OCI-LY7 (cell line): Measurements from ENCODE around the gene KRTAP4-12. TPM values are rescaled to one million over a fixed set of nuclear protein-coding genes. Genes with fewer than 3 reads are reported as not detected.
"Not testable (repeated sequence)": the region's sequence is repeated elsewhere in the genome, so short reads cannot be mapped to it uniquely, and the experiment has no call there.

Experiments used
- BruUV-seq: library from RNA; stranded (reverse); fragments of 400-500 nt; replicated peaks from 2 replicates; lab custom pipeline; 2021; lab: Mats Ljungman, UMichigan
- CTCF ChIA-PET: fragments of 300-600 bp; sonication (Branson Sonifier 250); formaldehyde crosslinking; loops from one replicate; lab custom pipeline; 2022; ENCODE audit warnings: antibody characterized with exemption; ENCODE audit not compliant: unreplicated experiment; lab: Charles Lee
- POLR2A ChIA-PET: fragments of 300-600 bp; sonication (Branson Sonifier 250); formaldehyde crosslinking; loops from one replicate; lab custom pipeline; 2022; ENCODE audit warnings: antibody characterized with exemption; lab: Charles Lee
- DNase-seq: peaks from one replicate; pipeline ENCODE4 v3.0.0-alpha.2; 2015; ENCODE audit warnings: low spot score
- H2AFZ ChIP-seq: fragments of 200-600 bp; sonication (generic), shearing (Covaris generic); 2 replicates; pipeline ENCODE4 v1.6.1; 2014; ENCODE audit warnings: mild to moderate bottlenecking, antibody characterized with exemption, low read length, moderate library complexity
- H3K27ac ChIP-seq: fragments of 200-600 bp; sonication (generic); 2 replicates; pipeline ENCODE4 v1.5.1; 2014; ENCODE audit warnings: mixed run types, low read depth, mild to moderate bottlenecking, moderate library complexity, low read length, inconsistent platforms; ENCODE audit not compliant: poor library complexity, severe bottlenecking
- H3K36me3 ChIP-seq: fragments of 200-600 bp; sonication (generic); 2 replicates; pipeline ENCODE4 v1.6.1; 2014; ENCODE audit warnings: mild to moderate bottlenecking, antibody characterized with exemption, low read length, moderate library complexity, mixed read lengths; ENCODE audit not compliant: insufficient read depth
- H3K4me1 ChIP-seq: fragments of 200-600 bp; sonication (generic); 2 replicates; pipeline ENCODE4 v1.5.1; 2014; ENCODE audit warnings: mild to moderate bottlenecking, low read length; ENCODE audit not compliant: insufficient read depth, poor library complexity, severe bottlenecking
- H3K4me2 ChIP-seq: fragments of 200-600 bp; sonication (generic); 2 replicates; pipeline ENCODE4 v1.6.1; 2014; ENCODE audit warnings: mild to moderate bottlenecking, low read length
- H3K4me3 ChIP-seq: fragments of 200-600 bp; sonication (generic); 2 replicates; pipeline ENCODE4 v1.5.1; 2014; ENCODE audit warnings: mild to moderate bottlenecking, low read depth, low read length; ENCODE audit not compliant: poor library complexity, severe bottlenecking
- H3K79me2 ChIP-seq: fragments of 200-600 bp; sonication (generic); 2 replicates; pipeline ENCODE4 v1.6.1; 2016; ENCODE audit warnings: low read depth, mild to moderate bottlenecking, low read length, moderate library complexity, mixed read lengths; ENCODE audit not compliant: insufficient read depth
- H3K9me2 ChIP-seq: fragments of 200-600 bp; sonication (generic); 2 replicates; pipeline ENCODE4 v1.6.1; 2016; ENCODE audit warnings: mild to moderate bottlenecking, low read length, mixed read lengths; ENCODE audit not compliant: insufficient read depth
- H3K9me3 ChIP-seq: fragments of 200-600 bp; sonication (generic); 2 replicates; pipeline ENCODE4 v1.6.1; 2014; ENCODE audit warnings: mild to moderate bottlenecking, mixed run types, low read length, mixed read lengths
- H4K20me1 ChIP-seq: fragments of 200-600 bp; sonication (generic); 2 replicates; pipeline ENCODE4 v1.6.1; 2014; ENCODE audit warnings: mild to moderate bottlenecking, antibody characterized with exemption, low read length, moderate library complexity, mixed read lengths; ENCODE audit not compliant: insufficient read depth
- EZH2phosphoT487 ChIP-seq: fragments of 200-600 bp; sonication (generic); IDR thresholded peaks from 2 replicates; pipeline ENCODE4 v1.6.1; 2018; ENCODE audit warnings: low read depth, borderline replicate concordance, mild to moderate bottlenecking, mixed run types, antibody characterized with exemption, low read length, moderate library complexity, mixed read lengths
- intact Hi-C: fragments of 100-400 bp; cut with micrococcal nuclease; formaldehyde crosslinking; loops from one replicate; pipeline ENCODE4 v1.10.0; 2022; ENCODE audit not compliant: unreplicated experiment
- total RNA-seq, 2 experiments: library from RNA; depleted of rRNA in 1 of 2; stranded (reverse); fragments of >200 nt in 1 of 2; shearing (Covaris generic) in 1 of 2; gene quantifications; 2 replicates each; pipeline ENCODE4 v1.2.3, GENCODE V29; 2014 to 2022
- TF ChIP-seq, protein P1 (sequence below): fragments of 200-600 bp; sonication (generic); conservative IDR thresholded peaks from 2 replicates; pipeline ENCODE4 v1.5.1; 2014; ENCODE audit warnings: mild to moderate bottlenecking, antibody characterized with exemption, low read length, moderate library complexity, mixed read lengths

The KRTAP4-12 gene
- total RNA-seq, 2 experiments from 2014 or later = not detected

DNA sequence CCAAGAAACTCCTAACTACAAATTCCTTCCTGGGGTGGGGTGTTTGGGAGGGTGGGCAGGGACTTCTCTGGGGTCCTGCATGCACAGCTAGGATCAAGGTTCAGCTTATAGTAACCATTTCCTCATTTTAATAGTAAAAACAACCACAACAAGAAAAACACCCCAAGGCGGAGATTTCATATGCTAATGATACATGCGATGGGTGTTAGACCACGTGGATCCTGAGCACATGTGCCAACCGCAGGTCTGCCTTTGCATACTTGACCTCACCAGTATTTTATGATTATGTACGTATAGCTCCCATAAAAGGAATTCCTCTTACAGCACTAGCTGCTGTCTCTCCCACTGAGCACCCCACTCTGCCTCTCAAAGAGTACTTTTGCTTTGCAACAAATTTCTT lies 7.7 kb downstream of the KRTAP4-12 start:
- Histone ChIP-seq H3K27ac (no peak overlapping the region), H3K79me2 (no peaks in the 10 kb centered on the region), H3K4me3 (no peak overlapping the region), H2AFZ (no peak overlapping the region), H3K4me1 (peaks cover 20% of the 10 kb centered on the region), H3K36me3 (no peaks in the 10 kb centered on the region; the same call in 1 of the 2 replicates), H3K4me2 (no peak overlapping the region), H3K9me2 (no peaks in the 10 kb centered on the region), H4K20me1 (no peaks in the 10 kb centered on the region), H3K9me3 (peaks cover 25% of the 10 kb centered on the region; the same call in 1 of the 2 replicates)
- BruUV-seq = no TSS peak
- no peak for TF ChIP-seq EZH2phosphoT487
- TF ChIP-seq, protein P1, sequence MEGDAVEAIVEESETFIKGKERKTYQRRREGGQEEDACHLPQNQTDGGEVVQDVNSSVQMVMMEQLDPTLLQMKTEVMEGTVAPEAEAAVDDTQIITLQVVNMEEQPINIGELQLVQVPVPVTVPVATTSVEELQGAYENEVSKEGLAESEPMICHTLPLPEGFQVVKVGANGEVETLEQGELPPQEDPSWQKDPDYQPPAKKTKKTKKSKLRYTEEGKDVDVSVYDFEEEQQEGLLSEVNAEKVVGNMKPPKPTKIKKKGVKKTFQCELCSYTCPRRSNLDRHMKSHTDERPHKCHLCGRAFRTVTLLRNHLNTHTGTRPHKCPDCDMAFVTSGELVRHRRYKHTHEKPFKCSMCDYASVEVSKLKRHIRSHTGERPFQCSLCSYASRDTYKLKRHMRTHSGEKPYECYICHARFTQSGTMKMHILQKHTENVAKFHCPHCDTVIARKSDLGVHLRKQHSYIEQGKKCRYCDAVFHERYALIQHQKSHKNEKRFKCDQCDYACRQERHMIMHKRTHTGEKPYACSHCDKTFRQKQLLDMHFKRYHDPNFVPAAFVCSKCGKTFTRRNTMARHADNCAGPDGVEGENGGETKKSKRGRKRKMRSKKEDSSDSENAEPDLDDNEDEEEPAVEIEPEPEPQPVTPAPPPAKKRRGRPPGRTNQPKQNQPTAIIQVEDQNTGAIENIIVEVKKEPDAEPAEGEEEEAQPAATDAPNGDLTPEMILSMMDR = no peak
- DNase-seq = peak; percentile 11
- intact Hi-C loops = no loop called here
- POLR2A ChIA-PET = no interaction called here
- CTCF ChIA-PET = no interaction called here

DNA sequence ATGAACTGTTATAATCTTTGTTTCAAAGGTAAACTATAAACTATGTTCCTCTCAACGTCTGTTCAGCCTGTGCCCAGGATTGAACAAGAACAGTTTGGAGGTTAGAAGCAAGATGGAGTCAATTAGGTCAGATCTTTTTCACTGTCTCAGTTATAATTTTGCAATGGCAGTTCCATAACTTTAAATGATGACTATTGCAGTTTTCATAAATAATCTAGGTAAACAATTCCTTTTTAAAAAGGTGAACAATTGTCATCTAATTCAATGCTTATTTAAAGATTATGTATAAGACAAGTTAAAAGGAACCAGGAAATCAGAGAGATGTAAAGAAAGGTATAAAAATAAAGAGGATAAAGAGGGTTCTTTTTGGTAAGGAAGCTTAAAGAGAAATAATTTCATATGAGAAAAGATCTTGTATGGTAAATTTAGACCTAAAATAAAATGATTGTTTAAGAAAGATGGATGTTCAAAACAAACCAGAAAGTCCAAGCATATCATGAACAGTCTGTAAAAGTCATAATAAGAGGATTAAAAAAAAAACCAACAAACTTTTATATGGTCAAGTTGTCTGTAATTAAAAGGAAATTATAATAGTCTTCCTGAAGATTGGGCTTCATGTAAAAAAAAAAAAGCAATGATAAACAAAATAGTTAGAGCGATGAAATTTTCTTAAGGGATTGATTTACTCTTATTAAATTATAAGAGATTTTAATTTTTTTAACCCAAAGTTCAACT lies 12.7 kb downstream of the KRTAP4-12 start:
- Histone ChIP-seq H4K20me1 (no peaks in the 10 kb centered on the region), H3K9me3 (0 out of 2 replicates have a peak, but pooled peaks cover 23% of the 10 kb centered on the region), H3K4me1 (peaks cover 1% of the 10 kb centered on the region), H3K9me2 (no peaks in the 10 kb centered on the region), H3K4me3 (no peak overlapping the region), H3K27ac (no peak overlapping the region), H3K79me2 (no peaks in the 10 kb centered on the region), H3K4me2 (no peak overlapping the region), H2AFZ (no peak overlapping the region), H3K36me3 (no peaks in the 10 kb centered on the region)
- intact Hi-C loops = no loop called here
- DNase-seq = no peak
- CTCF ChIA-PET = no interaction called here
- TF ChIP-seq, protein P1 = no peak
- no peak for TF ChIP-seq EZH2phosphoT487
- POLR2A ChIA-PET = no interaction called here
- no TSS peak for BruUV-seq

DNA sequence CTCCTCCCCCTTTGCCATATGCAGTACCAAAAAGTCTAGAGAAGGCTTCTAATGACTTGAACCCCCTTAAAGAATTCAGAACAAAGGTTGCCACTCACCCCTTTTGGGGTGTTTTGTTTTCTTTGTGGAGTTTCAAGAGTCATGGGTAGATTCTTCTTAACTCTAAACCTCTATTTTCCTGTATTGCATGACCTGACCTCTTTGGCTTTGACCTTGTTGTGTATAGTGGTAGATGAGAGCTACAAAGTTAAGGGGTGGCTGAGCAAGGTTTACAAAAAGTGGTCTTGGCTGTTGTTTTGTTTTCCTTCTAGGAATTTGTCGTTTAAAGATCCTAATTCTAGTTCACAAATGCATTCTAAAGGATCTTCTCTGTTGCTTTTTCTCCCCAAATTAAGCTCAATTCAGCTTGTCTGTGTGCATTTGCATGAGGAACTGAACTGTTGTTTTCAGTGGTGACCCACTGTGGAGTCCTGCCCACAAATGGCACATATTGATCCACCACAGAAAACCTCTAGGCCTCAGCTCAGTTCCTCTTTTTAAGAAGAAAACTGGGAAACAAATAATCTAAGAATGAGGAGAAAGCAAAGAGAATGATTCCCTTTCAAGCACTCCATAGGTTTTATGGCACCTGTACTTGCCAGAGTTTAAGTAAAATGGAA lies 15.1 kb downstream of the KRTAP4-12 start:
- H3K4me2 ChIP-seq, H3K9me2 ChIP-seq, H3K4me1 ChIP-seq, H3K4me3 ChIP-seq, H3K36me3 ChIP-seq, H2AFZ ChIP-seq, DNase-seq, BruUV-seq, H4K20me1 ChIP-seq, H3K79me2 ChIP-seq, intact Hi-C loops, POLR2A ChIA-PET, CTCF ChIA-PET, H3K27ac ChIP-seq: not testable (repeated sequence)
- H3K9me3 ChIP-seq = 0 out of 2 replicates have a peak, but pooled peaks cover 23% of the 10 kb centered on the region
